GM19035 (cell line): ENCODE measurements around the gene KNCN.

Experiments
- ATAC-seq: cut with Tn5 transposase; IDR thresholded peaks from one replicate; pipeline ENCODE4 v1.9.1; 2021; ENCODE audit not compliant: unreplicated experiment

The KNCN gene

GRCh38 chr1:46544561-46545240, 6.7 kb downstream of the KNCN start:
- no peak for ATAC-seq

- no peak for ATAC-seq
Observed at GRCh38 chr1:46543761-46544560, 7.5 kb downstream of the KNCN start.

- no peak for ATAC-seq
Observed at GRCh38 chr1:46543382-46543760, 8.1 kb downstream of the KNCN start.

- ATAC-seq: no peak
Observed at GRCh38 chr1:46539972-46540371, 11.5 kb downstream of the KNCN start.

- ATAC-seq: no peak
Observed at GRCh38 chr1:46538147-46538546, 13.3 kb downstream of the KNCN start.

- no peak for ATAC-seq
Observed at GRCh38 chr1:46537651-46538050, 13.8 kb downstream of the KNCN start.

GRCh38 chr1:46536527-46536926, 14.9 kb downstream of the KNCN start:
- ATAC-seq: no peak

GRCh38 chr1:46535063-46535462, 16.4 kb downstream of the KNCN start:
- ATAC-seq: no peak

GRCh38 chr1:46533179-46533864, 18.1 kb downstream of the KNCN start:
- no peak for ATAC-seq

GRCh38 chr1:46532498-46533178, 18.8 kb downstream of the KNCN start:
- ATAC-seq: no peak

- no peak for ATAC-seq
Observed at GRCh38 chr1:46532095-46532494, 19.4 kb downstream of the KNCN start.

GRCh38 chr1:46530791-46531409, 20.5 kb downstream of the KNCN start:
- no peak for ATAC-seq

- no peak for ATAC-seq
Observed at GRCh38 chr1:46530311-46530710, 21.1 kb downstream of the KNCN start.

- no peak for ATAC-seq
Observed at GRCh38 chr1:46529031-46529630, 22.3 kb downstream of the KNCN start.

GRCh38 chr1:46528297-46528955, 23.0 kb downstream of the KNCN start:
- no peak for ATAC-seq

GRCh38 chr1:46527474-46528296, 23.8 kb downstream of the KNCN start:
- no peak for ATAC-seq

- ATAC-seq: no peak
Observed at GRCh38 chr1:46526691-46527291, 24.7 kb downstream of the KNCN start.

- no peak for ATAC-seq
Observed at GRCh38 chr1:46526013-46526690, 25.3 kb downstream of the KNCN start.
